ENCODE data around the gene ATP2B2. TPM values are rescaled to one million over a fixed set of nuclear protein-coding genes. Genes with fewer than 3 reads are reported as not detected.
A peak's percentile ranks its signal among the peaks of the same experiment; 100 is the strongest.

ATP2B2 gene
- total RNA-seq, 1 donor from 2014 or later: 0.42 TPM

GRCh38 chr3:10354361-10355015, 150.9 kb downstream of the ATP2B2 start:
- H3K4me3 Mint-ChIP-seq: no peak overlapping the region
- H3K4me1 Mint-ChIP-seq: peaks cover 27% of the 10 kb centered on the region
- no peak overlapping the region for H3K27ac Mint-ChIP-seq (ENCODE audit: unreplicated experiment)
- no peaks in the 10 kb centered on the region for H3K9me3 Mint-ChIP-seq
- TF ChIP-seq, protein P1, sequence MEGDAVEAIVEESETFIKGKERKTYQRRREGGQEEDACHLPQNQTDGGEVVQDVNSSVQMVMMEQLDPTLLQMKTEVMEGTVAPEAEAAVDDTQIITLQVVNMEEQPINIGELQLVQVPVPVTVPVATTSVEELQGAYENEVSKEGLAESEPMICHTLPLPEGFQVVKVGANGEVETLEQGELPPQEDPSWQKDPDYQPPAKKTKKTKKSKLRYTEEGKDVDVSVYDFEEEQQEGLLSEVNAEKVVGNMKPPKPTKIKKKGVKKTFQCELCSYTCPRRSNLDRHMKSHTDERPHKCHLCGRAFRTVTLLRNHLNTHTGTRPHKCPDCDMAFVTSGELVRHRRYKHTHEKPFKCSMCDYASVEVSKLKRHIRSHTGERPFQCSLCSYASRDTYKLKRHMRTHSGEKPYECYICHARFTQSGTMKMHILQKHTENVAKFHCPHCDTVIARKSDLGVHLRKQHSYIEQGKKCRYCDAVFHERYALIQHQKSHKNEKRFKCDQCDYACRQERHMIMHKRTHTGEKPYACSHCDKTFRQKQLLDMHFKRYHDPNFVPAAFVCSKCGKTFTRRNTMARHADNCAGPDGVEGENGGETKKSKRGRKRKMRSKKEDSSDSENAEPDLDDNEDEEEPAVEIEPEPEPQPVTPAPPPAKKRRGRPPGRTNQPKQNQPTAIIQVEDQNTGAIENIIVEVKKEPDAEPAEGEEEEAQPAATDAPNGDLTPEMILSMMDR (conservative IDR thresholded peaks at IDR 0.05): no peak
- peaks cover 3% of the 10 kb centered on the region for H3K27me3 Mint-ChIP-seq (ENCODE audit: low read depth)
- DNase-seq (ENCODE audit: low read depth, low spot score): no peak
- no peaks in the 10 kb centered on the region for H3K36me3 Mint-ChIP-seq (ENCODE audit: low read depth)

DNA sequence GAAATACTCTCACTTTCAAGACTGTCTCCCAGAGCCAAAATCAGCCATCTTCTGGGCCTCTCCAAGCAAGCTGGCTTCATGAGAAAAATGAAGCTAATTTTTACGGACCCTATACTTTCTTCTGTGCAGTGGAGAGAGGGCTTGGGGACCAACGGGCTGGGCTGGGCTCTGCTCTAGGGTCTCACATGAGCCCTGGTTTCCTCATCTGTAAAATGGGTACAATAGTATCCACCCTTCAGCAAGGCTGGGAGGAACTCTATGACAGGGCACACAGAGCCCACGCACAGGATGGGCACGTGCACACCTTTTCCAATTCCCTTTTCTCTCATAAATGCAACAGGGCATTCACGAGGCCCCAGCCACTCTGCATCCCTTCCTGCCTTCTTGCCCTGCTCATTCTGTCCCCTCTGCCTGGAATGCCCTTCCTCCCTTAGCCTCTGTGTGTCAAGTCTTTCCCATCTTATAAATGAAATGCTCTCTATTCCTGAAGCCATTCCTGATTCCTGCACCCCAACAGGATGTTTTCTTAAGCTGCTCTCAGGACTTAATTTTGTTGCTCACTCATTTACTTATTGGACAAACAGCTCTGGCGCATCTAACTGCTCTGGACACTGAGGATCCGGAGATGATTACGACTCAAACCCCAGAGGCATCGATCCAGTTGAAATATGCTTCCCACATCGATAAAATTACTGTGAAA, 151.6 kb downstream of the ATP2B2 start:
- H3K36me3 Mint-ChIP-seq (ENCODE audit: low read depth): no peaks in the 10 kb centered on the region
- H3K4me3 Mint-ChIP-seq: no peak overlapping the region
- DNase-seq (ENCODE audit: low read depth, low spot score): no peak
- TF ChIP-seq, protein P1 (conservative IDR thresholded peaks at IDR 0.05): no peak
- peaks cover 27% of the 10 kb centered on the region for H3K4me1 Mint-ChIP-seq
- H3K9me3 Mint-ChIP-seq: no peaks in the 10 kb centered on the region
- H3K27ac Mint-ChIP-seq (ENCODE audit: unreplicated experiment): peak overlapping the region; percentile 51
- H3K27me3 Mint-ChIP-seq (ENCODE audit: low read depth): peaks cover 3% of the 10 kb centered on the region

DNA sequence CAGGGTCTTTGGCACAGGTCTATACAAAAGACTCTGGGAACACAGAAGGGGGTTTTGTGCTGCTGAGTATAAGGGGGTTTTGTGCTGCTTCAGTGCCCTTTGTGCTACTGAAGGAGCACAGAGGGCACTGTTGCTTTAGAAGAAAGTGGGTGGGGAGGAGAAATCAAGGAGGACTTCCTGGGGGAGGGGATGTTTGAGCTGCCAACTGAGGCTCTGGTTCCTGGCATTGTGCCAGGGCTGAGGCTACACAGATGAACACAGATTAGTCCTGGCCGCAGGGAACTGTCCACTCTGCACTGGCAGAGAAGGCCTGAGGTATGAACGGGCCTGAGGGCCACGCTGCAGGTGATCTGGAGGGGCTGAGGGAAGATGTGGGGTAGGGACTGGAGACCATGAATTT, 152.2 kb downstream of the ATP2B2 start:
- Mint-ChIP-seq H3K4me3 (no peak overlapping the region), H3K27me3 (ENCODE audit: low read depth) (peaks cover 3% of the 10 kb centered on the region), H3K9me3 (no peaks in the 10 kb centered on the region), H3K27ac (ENCODE audit: unreplicated experiment) (no peak overlapping the region), H3K4me1 (peaks cover 27% of the 10 kb centered on the region), H3K36me3 (ENCODE audit: low read depth) (no peaks in the 10 kb centered on the region)
- TF ChIP-seq, protein P1 (conservative IDR thresholded peaks at IDR 0.05): no peak
- no peak for DNase-seq (ENCODE audit: low read depth, low spot score)

DNA sequence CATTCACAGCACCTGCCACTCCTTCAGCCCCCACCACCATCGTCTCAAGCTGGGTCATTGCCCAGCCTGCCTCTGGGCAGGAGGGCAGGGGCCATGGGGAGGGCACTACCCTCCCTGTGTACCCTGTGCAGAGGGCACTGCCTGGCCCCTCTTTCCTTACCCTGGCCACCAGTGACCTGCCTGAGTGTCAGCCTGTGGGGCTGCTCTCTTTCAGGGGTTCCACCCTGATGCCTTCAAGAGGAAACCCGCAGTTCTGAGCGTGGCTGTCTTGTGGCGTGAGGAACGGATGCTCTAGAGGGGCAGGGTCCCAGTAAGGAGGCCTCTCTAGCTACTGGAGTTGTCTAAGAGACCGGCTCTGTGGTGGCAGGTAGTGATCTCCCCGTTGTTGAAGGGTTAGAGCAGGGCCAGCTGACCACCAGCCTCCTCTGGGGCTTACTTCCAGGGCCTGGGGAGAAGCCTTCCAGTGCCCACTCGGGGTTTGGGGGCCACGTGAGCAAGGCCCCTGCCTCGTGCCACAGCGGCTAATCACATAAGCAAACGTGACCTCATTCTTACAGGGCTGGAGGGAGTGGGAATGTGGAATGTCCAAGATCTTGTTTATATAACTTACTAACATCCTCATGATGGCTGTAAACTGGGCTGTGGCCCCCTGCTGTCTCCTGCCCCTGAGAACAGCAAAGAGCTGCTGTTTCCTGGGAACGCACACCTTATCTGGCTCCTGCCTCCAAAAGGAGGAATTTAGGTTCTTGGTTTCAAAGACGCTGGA, 153.1 kb downstream of the ATP2B2 start:
- Mint-ChIP-seq H3K9me3 (no peaks in the 10 kb centered on the region), H3K4me3 (no peak overlapping the region), H3K27me3 (ENCODE audit: low read depth) (peaks cover 3% of the 10 kb centered on the region), H3K27ac (ENCODE audit: unreplicated experiment) (no peak overlapping the region), H3K36me3 (ENCODE audit: low read depth) (no peaks in the 10 kb centered on the region), H3K4me1 (peaks cover 27% of the 10 kb centered on the region)
- TF ChIP-seq, protein P1 (conservative IDR thresholded peaks at IDR 0.05): no peak
- DNase-seq (ENCODE audit: low read depth, low spot score): no peak

- TF ChIP-seq, protein P1 (conservative IDR thresholded peaks at IDR 0.05): no peak
- H3K27ac Mint-ChIP-seq (ENCODE audit: unreplicated experiment): no peak overlapping the region
- H3K27me3 Mint-ChIP-seq (ENCODE audit: low read depth): peaks cover 3% of the 10 kb centered on the region
Measured at GRCh38 chr3:10351013-10351735, 154.2 kb downstream of the ATP2B2 start.

More at GRCh38 chr3:10351013-10351735, 154.2 kb downstream of the ATP2B2 start:
- Mint-ChIP-seq H3K4me3 (no peak overlapping the region), H3K4me1 (peaks cover 27% of the 10 kb centered on the region), H3K36me3 (ENCODE audit: low read depth) (no peaks in the 10 kb centered on the region), H3K9me3 (no peaks in the 10 kb centered on the region)
- DNase-seq (ENCODE audit: low read depth, low spot score): no peak

All from neural crest cell (in vitro differentiated cells).